SKM-1 (cell line): ENCODE measurements around the gene C1GALT1C1L.
"Not testable (repeated sequence)": the region's sequence is repeated elsewhere in the genome, so short reads cannot be mapped to it uniquely, and the experiment has no call there.

Source experiments
- DNase-seq: peaks from one replicate; lab custom pipeline; 2025; ENCODE audit not compliant: unreplicated experiment; lab: John Stamatoyannopoulos, UW

The C1GALT1C1L gene

GRCh38 chr2:43676322-43677050, at the start of gene C1GALT1C1L:
Gene C1GALT1C1L (minus strand): TSS chr2:43676429. CDS start chr2:43676322, 107 bp downstream.
- DNase-seq: no peak

DNA sequence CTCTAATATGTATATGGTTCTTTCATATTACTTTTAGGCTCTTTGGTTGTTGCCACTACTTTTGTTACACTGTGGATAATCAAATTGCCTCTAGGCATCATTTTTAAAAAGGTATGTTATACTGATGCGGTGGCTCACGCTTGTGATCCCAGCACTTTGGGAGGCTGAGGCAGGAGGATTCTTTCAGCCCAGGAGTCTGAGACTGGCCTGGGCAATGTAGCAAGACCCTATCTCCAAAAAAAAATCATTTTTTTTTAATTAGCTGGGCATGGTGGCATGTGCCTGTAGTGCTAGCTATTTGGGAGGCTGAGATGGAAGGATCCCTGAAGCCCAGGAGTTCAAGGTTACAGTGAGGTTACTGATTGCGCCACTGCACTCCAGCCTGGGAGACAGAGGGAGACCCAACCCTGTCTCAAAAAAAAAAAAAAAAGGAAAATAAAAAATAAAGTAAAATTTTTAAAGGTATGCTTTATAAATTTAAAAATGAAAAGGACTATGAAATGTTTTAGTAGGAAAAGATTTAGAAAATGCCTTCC, 49.5 kb upstream of the C1GALT1C1L start:
- no peak for DNase-seq

DNA sequence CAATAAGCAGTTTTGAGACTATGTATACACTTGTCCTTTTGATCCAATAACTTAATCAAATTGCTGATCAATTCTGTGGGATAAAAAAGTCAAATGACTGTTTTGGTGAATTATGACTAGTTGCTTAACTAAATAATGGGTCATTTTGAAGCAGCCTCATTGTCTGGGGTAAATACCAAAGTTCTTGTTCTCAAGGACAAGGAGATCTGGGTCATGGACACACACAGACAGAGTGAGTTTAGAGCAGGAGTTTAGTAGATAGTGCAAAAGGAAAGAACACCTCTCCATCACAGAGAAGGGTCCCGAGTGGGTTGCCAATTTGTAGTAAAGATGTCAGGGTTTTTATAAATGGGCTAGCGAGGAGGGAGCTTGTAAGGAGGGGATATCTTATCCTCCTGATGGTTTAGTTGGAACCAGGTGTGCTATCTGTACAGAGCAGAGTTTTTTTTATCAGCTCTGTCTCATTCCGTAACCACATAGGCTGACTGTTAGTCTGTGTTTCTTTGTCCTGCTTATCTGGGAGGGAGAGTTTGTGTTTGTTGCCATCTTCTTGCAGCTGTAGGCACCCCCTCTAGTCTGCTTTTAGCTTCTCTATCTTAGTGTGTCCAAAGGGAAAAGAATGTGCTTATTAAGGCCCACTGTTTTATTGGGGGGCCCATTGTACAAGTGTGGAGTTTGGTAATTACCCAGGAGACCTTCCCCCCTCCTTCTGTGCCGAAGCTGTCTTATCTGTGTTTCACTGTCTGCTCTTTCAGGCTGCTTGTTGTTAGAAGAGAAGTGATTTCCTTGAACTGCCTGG, 48.7 kb upstream of the C1GALT1C1L start:
- no peak for DNase-seq

DNA sequence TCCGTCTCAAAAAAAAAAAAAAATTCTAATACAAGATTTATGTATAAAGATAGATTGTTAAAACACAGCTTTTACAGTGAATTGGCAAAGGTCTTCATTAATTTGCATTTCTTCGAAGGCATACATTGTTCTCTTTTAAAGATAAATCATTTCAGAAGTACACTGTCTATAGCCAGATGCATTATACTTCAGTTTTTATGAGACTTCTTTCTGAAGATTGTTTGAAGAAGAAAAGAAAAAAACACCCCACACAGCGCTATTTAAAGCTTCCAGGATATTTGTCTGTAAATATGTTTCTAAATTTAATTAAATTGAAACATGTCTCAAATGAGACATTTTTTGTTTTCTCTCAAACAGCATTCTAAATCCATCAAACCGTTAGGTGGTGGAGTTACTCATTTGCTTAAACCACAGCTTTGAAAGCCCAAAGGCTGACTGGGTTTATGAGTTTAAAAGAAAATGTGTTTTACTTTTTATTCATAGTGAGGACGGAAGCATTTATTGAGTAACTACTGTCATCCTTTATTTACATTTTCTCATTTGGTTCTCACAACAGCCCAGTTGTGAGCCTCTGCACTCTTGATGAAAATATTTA, 42.4 kb upstream of the C1GALT1C1L start:
- DNase-seq: no peak

DNA sequence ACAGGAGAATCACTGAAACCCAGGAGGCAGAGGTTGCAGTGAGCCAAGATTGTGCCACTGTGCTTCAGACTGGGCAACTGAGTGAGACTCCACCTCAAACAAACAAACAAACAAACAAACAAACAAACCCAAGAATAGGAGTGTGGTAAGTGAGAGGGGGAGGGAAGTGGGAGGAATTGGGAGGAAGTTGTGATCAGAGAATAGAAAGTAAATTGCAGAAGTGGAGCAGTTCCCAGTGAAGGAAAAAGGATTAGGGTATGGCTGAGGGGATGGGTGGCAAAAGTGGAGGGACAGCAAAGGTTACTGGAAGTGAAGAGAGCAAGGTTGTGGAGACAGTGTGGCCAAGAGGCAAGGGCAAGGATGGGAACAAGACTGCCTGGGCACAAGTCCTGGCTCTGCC, 41.1 kb upstream of the C1GALT1C1L start:
- DNase-seq: no peak

- DNase-seq: no peak
Measured at GRCh38 chr2:43715300-43716098, 39.3 kb upstream of the C1GALT1C1L start.

GRCh38 chr2:43714164-43714563, 37.9 kb upstream of the C1GALT1C1L start:
- DNase-seq: no peak

GRCh38 chr2:43710866-43711265, 34.6 kb upstream of the C1GALT1C1L start:
- DNase-seq: no peak

DNA sequence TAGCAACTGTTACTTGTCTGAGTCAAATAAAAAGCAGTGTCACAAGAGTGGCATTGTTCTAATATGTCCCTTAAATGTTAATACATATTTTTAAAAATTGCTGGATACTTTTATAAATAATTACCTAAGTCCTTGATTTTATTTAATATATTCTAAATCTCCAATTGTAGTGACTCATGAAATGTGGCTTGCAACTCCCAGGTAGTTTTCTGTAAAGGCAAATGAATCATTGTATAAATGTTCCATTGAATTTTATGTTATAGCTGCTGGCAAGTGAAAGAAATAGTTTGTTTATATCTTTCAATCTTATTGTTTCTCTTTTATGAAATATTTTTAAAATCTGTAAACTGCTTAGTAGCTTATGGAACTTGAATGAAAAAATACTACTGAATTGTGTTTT, 32.7 kb upstream of the C1GALT1C1L start:
- DNase-seq: no peak

- DNase-seq: no peak
Measured at GRCh38 chr2:43708178-43708577, 31.9 kb upstream of the C1GALT1C1L start.

GRCh38 chr2:43707255-43708015, 31.2 kb upstream of the C1GALT1C1L start:
- DNase-seq: no peak

DNA sequence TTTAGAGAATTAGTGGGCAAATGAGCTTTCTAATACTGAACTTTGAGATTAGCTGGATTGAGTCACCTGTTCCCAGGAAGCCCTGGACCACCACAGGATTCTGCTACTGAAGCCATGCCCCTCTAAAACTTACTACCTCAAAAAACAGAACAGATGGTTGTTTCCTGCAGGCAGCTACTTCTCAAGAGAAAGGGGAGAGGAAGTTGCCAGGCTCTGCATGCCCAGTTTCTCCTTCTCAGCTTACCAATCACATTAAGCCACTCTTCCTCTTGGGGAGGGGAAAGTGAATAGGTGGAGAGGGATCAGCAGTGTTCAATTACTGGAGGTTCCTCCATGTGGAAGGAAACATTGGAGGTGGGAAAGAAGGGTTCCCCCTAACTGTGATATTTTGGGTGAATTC, 24.9 kb upstream of the C1GALT1C1L start:
- DNase-seq: no peak

GRCh38 chr2:43699761-43700160, 23.5 kb upstream of the C1GALT1C1L start:
- no peak for DNase-seq

DNA sequence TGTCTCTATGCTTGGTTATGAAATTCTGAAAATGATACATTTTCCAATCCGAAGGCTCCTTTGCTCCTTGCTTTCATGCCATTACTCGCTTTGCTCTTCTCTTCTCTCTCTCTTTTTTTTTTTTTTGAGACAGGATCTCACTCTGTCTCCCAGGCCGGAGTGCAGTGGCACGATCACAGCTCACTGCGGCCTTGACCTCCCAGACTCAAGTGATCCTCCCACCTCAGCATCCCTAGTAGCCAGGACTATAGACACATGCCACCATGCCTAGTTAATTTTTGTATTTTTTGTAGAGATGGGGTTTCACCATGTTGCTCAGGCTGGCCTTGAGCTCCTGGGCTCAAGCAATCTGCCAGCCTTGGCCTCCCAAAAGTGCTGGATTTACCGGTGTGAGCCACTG, 21.9 kb upstream of the C1GALT1C1L start:
- not testable (repeated sequence) for DNase-seq

GRCh38 chr2:43692428-43692994, 16.3 kb upstream of the C1GALT1C1L start:
- no peak for DNase-seq

DNA sequence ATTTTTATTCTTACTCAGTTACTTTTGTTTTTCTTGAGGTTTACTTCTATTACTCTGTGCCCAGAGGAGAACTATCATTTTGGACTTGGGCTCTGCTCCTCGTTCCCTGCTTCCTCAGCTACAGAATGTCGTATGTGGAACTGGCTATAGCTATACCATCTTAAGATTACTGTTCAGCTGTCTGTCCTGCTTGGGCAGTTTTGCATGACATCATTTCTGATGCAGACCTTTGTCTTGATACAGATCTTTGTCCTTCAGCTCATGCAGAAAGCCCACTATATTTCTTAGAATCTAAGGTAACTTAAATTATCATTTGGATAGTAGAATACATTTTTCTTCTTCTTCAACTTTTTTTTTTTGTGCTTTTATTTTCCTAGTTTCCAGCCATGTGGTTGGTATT, 13.8 kb upstream of the C1GALT1C1L start:
- DNase-seq: no peak

DNA sequence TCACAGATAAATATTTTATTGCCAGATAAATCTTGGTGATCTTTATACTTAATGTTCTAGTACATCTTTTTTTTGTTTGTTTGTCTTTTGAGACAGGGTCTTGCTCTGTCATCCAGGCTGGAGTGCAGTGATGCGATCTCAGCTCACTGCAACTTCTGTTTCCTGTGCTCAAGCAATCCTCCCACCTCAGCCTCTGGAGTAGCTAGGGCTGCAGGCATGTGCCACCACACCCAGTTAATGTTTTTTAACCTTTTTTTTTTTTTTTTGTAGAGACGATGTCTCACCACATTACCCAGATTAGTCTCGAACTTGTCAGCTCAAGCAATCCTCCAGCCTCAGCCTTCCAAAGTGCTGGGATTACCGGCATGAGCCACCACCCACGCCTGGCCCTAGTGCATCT, 9.1 kb upstream of the C1GALT1C1L start:
- DNase-seq: no peak

DNA sequence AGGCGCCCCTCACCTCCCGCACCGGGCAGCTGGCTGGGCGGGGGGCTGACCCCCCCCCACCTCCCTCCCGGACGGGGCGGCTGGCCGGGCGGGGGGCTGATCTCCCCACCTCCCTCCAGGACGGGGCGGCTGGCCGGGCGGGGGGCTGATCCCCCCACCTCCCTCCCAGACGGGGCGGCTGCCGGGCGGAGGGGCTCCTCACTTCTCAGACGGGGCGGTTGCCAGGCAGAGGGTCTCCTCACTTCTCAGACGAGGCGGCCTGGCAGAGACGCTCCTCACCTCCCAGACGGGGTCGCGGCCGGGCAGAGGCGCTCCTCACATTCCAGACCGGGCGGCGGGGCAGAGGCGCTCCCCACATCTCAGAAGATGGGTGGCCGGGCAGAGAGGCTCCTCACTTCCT, 1.6 kb upstream of the C1GALT1C1L start:
- not testable (repeated sequence) for DNase-seq

DNA sequence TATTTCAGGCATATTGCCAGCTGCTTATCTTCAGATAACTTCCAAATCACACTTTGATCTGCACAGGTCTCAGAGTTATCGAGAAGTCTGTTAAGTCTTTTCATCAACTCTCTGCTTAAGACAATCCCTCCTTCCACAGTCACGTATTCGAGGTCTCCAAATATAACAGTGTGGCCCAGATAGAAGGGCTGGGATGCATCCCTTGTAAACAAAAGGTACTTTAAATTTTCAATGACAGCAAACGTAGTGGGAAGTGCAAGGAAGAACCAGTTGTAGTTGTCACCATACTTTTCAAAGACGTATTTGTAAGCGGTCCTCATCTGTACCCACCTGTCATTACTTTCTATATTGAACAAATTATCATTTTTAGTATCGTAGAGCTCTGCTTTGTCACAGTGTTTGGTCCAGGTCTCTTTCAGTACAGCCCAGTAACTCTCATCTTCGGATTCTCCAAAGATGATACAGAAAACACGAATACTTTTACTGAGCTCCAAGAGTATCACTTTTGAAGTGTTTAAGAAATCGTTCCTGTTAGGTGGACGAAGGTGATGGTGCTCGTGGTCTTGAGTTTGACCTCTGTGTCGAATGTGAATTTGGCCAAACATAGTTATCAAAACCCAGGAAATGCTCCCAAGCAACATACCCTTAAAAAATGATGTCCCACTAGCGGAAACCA, 445 bp downstream of the C1GALT1C1L start:
- DNase-seq: no peak
